RPMI8226 (cell line): Measurements from ENCODE around the gene MAEA.

Experiments
- DNase-seq: peaks from one replicate; pipeline ENCODE4 v3.0.0-alpha.2; 2015

The MAEA gene

GRCh38 chr4:1305261-1305711 is 15.6 kb downstream of the MAEA start:
- DNase-seq: no peak

DNA sequence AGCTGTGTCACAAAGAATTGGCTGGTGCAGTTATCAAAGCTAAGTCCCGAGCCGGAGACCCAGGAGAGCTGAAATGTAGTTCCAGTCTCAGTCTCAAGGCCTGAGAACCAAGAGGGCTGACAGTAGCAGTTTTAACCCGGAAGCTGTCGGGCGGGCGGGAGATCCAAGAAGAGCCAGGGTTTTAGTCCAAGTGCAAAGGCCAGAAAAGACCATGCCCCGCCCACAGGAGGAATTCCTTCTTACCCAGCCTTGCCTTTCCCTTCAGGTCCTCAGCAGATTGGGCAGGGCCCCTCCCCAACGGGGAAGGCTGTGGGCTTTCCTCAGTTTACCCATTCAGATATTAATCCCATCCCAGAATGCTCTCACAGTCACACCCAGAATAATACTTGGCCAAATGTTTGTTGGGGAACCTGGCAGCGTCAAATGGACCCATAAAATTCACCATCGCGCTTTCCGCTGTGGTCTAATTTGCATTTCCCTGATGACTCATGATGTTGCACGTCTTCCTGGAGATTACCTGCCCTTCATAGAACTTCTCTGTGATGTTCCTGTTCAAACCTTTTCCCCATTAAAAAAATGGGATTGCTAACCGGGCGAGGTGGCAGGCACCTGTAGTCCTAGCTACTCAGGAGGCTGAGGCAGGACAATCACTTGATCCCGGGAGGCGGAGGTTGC is 16.2 kb downstream of the MAEA start:
- no peak for DNase-seq

DNA sequence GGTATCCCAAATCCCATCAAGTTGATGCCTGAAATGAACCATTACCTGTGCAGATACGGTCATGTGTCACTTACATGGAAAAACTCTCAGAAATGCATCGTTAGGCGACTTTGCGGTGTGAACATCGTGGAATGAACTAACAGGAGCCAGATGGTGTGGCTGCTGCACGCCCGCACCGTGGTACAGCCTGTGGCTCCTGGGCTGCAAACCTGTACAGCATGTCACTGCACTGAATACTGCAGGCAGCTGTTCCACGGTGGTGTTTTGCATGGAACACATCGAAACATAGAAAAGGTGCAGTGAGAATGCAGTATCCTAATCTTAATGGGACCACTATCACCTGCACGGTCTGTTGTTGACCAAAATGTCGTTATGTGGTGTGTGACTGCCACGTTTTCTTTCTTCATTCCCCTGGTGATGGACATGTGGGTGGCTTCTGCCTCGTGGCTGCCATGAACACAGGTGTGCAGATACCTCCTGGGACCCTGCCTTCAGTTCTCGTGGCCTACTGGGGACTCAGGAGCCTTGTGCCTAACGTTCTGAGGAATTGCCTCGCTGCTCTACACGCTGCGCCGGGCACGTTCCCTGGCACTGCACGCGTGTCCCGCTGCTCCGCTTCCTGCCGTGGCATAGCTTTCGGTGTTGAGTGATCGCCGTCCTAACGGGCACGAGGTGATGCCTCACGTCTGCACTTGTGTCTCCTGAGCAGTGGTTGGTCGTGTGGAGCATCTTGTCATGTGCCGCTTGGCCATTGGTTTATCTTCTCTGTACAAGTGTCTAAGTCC is 18.5 kb downstream of the MAEA start:
- DNase-seq: no peak

DNA sequence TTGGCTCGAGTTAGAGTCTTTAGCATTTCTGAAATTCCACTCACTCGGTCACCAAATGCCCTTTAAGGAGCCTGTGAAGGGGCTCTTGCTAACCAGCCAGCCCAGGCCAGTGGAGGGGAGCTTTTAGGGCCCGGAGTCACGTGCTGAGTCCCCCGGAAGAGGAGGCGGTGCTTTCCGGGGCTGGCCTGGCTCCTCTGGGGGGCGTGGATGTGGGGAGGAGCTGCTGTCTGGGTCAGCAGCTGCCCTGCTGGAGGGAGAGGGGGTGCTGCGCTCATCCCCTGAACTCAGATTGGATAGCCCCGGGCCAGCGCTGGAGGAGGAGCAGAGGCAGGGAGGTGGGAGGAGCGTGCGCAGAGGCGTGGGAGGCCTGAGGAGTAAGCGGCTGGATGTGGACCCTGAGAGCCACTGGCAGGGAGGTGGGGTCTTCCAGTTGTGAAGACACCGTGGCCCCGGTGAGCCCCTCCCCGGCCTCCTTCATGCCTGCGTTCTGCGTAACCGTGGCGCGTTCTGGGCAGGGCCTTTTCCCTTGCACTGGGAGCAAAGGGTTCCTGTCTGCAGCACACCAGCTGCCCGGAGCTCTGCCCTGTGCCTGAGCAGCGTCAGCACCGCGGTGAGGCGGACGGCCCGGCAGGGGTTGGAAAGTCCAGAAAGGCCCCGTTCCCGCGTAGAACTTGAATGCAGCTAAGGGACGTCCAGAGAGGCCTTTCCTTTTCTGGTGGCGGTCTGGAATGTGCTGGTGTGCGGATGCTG is 19.7 kb downstream of the MAEA start:
- no peak for DNase-seq

DNA sequence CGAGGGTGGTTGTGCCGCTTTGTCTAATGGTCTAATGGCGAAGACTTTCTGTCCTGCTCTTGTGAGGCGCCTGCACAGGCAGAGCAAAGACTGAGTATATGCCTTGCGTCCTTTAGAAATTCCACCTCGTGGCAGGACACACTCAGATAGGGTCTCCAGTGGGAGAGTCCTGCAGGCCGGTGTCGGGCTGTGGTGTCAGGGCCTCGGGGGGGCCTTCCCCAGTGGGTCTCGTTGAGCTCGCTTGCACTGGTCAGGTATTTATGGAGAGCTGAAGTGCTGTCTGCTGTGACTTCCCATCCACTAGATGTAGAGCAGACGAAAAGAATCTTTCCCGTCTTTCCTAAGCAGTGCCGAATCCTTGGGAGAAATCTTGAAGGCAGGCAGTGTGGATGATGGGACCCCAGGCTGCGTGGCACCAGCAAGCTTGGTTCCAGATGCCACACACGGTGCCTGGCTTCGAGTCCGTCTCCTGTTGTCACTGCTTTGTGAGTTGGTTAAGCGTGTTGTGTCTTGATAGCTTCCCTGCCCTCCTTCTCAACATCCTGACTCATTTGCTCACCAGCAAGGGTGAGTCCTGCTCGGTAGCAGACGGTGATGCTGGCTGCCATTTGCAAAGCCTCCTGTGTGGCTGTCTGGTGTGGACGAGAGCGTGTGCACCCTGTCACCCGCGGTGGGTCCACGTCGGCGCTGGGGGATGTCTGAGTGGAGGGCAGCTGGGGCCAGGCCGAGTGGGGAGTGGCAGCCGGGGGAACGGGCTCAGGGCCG is 20.5 kb downstream of the MAEA start:
- no peak for DNase-seq

DNA sequence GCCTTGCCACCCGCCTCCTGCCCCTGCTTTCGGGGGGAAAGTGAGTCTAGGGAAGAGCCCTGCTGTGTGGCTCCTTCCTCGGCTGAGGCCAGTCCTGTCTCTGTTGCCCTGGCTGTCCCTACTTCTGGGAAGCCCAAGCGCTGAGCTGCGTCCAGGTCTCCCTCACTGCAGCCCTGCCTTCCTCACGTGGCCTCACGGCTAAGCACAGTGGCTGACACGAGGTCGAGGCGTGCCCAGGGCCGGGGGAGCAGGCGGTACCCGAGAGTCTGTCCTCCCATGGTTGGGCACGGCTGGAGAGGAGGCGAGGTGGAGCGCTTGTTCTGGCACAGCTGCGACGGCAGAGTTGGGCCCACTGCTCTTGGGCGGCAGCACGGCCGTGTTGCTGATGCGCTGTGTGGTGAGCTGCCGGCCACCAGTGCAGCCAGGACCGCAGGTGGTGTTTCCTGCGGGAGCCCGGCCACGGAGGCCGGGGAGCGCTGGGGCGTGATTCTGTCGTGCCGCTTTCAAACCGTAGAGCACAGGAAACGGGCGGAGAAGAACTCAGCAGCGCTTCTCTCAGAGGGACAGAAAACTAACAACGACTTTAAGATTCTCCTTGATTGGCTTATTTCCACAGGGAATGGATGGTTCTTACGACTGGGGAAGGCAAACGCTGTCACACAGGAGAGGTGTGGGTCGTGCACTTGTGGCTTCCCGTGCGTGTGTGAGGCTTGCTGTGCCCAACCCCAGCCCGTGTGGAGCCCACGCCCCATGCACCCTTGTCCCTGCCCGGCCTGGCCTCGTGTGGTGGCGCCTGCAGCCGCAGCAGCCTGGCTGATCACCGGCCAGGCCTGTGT is 21.3 kb downstream of the MAEA start:
- no peak for DNase-seq

DNA sequence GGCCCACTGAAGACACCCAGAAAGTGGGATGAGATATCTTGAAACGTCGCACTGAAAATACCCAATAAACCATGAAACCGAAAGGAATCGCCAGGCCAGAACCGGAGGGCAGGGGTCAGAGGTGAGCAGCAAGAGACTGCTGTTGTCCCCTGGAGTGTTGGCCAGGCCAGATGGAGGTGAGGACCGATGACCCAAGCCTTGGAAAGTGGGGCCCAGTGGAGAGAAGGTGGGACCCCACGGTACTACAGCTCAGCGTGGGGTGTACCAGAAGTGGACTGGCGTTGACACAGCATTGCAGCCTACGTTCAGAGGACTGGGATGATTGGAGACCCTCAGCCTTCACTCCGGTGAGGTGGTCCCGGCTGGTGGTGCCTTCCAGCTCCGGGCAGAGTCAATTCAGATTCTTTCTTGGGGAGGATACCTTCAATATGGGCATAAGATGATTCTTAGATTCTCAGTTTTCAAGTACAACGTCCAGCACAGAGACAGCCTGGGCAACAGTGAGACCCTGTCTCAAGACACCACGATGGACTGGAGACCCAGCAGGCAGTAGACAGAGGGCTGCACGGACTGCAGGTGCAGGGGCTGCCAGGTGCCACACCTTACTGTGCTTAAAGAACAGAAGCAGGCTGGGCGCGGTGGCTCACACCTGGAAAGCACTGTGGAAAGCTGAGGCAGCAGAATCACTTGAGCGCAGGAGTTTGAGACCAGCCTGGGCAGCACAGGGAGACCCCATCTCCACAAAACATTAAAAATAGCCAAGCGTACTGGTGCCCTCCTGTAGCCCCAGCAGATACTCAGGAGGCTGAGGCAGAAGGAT is 23.3 kb downstream of the MAEA start:
- DNase-seq: no peak

DNA sequence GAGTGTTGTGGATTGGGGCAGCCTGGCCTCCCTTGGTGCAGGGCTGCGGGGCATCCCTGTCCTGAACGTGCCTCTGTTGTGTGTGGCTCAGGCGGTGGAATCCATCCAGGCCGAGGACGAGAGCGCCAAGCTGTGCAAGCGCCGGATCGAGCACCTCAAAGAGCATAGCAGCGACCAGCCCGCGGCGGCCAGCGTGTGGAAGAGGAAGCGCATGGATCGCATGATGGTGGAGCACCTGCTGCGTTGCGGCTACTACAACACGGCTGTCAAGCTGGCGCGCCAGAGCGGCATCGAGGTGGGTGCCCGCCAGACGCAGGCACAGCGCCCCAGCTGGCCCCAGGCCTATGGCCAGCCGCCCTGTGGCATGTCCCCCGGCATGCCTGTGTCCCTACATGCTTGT is 25.6 kb downstream of the MAEA start:
- DNase-seq: no peak

DNA sequence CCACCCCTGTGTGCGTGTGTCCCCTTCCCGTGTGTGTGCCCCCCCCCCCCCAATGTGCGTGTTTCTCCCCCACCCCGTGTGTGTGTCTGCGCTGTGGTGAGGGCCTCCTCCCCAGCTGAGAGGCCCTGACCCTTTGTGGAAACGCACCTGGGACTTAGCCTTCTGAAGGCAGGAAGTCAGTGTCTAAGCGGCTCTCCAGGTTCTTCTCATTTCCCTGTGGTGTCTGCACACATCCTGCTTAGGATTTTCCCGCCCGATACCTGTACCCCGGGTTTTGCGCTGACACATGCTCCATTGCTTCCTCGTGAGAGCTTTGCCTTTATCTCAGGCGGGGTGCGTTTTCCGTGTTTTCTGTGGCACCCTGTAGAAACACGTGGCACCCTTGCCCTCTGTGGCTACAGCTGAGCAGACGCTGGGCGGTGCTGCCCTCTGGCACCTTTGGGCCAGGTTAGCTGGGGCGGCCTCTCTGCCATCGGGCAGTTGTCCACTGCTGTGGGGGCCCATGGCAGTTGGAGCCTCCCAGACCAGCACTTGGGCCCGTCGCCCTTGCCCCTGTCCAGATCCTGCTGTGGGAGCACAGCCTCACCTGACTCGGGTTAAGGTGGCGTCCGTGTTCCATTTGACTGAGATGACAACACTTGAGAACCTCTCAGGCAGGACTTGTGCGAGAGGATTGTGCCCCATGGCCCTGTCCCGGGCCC is 26.3 kb downstream of the MAEA start:
- DNase-seq: no peak

DNA sequence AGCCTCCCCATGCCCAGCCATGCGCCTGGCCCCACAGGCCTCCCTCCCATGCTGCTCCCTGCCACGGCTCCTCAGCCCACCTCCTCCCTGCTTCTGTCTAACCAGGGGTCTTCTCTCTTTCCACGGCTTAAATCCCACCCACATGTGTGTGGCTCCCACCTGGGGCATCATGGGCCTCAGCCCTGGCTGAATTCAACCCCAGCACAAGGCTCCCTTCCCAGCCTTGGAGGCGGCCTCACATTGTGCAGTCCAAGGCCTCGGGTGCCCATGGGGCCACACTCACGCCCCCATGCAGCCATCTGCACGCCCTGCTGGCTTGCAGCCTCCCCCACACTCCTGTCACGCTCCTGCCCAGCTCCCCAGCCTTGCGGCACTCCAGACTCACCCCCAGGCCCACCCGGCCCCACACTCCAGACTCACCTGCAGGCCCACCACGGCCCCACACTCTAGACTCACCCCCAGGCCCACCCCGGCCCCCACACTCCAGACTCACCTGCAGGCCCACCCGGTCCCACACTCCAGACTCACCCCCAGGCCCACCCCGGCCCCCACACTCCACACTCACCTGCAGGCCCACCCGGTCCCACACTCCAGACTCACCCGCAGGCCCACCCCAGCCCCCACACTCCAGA is 27.0 kb downstream of the MAEA start:
- no peak for DNase-seq

- no peak for DNase-seq
Observed at GRCh38 chr4:1317177-1318045, 27.7 kb downstream of the MAEA start.

- DNase-seq: no peak
Observed at GRCh38 chr4:1318046-1318375, 28.3 kb downstream of the MAEA start.

DNA sequence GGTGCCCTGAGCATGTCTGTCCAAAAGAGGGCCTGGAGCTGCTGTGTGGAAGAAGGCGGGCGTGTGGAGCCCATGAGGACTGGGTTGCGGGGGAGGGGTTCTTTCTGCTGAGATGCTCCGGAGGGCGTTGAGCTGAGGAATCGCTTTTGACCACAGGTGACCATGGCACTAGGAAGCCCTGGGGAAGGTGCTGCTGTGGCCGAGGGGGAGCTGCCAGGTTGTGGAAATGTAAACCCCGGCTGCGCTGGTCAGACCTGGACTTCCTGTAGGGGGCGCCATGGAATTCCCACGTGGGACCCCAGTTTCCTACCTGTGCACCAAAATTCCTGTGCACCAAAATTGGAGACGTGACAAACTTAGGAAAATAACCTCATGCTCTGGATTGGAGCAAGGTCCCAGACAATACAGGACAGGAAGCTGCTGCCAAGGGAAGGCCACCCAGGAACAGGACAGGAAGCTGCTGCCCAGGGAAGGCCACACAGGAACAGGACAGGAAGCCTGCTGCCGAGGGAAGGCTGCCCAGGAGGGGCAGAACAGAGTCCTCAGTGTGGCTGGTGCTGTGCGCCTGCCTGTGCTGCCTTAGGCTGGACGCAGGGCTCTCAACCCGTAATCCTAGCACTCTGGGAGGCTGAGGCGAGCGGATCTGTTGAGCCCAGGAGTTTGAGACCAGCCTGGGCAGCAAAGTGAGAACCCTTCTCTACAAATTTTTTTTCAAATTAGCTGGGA is 29.0 kb downstream of the MAEA start:
- no peak for DNase-seq

DNA sequence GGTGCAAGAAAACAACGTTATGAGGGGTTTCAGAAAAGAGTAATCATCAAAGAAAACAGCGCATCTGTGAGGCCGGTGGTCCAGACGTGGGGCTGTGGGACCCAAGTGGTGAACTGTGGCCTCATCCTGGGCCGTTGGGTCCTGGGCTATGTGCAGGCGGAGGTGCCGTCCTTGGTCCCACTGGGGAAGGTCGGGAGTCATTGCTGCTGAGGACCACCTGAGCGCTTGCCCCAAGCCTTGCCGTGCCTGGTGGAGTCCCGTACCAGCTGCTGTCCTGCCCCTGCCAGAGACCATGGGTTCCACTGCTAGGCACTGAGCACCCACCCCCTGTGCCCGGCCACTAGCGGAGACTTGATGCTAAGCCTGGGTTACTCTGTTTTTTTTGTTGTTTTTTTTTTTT is 31.8 kb downstream of the MAEA start:
- no peak for DNase-seq

DNA sequence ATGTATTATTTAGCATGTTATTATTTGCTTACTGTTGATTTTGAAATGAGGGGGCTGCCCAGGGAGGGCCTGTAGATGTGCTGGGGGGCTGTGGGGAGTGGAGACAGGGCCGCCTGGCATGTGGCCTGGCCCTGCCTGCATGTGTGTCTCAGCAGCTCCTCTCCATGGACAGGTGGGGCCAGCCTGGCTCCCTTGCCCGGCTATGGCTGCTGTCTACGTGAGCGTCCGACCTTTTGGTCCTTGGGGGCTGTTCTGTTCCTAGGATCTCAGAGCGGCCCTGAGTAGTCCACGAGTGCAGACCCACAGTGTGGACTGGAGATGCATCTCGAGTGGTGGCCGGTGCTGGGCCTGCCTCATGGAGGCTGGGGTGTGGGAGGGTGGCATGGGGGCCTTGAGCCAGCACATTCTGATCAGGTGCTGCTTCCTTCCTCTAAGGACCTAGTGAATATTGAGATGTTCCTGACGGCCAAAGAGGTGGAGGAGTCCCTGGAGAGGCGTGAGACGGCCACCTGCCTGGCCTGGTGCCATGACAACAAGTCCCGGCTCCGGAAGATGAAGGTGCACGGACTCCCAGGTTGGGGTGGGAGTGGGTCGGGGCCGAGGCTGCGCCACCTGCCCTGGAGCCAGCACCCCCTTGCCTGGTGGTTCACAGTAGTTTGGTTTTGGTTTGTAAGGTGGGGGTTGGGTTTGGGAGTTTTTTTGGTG is 32.4 kb downstream of the MAEA start:
- DNase-seq: no peak

GRCh38 chr4:1323280-1323634 is 33.6 kb downstream of the MAEA start:
- DNase-seq: no peak

DNA sequence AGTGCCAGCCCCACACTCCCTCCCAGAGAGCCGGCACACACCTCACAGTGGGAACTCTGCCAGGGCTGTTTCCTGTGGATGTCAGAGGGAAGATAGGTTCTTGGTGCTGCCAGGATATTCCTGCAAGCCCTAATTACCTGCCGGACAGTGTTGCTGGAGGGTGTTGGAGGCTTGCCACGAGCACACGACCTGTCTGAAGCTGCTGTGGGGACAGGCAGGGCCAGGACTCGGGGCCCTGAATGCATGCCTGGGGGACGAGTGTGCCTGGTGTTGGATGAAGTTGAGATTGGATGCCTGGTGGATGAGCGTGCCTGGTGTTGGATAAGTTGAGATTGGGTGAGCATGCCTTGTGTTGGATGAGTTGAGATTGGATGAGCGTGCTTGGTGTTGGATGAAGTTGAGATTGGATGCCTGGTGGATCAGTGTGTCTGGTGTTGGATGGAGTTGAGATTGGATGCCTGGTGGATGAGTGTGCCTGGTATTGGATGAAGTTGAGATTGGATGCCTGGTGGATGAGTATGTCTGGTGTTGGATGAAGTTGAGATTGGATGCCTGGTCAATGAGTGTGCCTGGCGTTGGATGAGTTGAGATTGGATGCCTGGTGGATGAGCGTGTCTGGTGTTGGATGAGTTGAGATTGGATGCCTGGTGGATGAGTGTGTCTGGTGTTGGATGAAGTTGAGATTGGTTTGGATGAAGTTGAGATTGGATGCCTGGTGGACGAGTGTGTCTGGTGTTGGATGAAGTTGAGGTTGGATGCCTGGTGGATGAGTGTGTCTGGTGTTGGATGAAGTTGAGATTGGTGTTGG is 34.1 kb downstream of the MAEA start:
- no peak for DNase-seq
